GM12872 (cell line): ENCODE measurements around the gene CAMTA1.

Source experiments
- TF ChIP-seq, protein P1 (sequence below): IDR thresholded peaks from 3 replicates; pipeline ENCODE4 v1.5.1; 2011; ENCODE audit warnings: low read depth, mild to moderate bottlenecking, low read length, moderate library complexity; ENCODE audit not compliant: insufficient read depth

CAMTA1 gene

GRCh38 chr1:6961289-6961688 lies 176.0 kb downstream of the CAMTA1 start:
- TF ChIP-seq, protein P1, sequence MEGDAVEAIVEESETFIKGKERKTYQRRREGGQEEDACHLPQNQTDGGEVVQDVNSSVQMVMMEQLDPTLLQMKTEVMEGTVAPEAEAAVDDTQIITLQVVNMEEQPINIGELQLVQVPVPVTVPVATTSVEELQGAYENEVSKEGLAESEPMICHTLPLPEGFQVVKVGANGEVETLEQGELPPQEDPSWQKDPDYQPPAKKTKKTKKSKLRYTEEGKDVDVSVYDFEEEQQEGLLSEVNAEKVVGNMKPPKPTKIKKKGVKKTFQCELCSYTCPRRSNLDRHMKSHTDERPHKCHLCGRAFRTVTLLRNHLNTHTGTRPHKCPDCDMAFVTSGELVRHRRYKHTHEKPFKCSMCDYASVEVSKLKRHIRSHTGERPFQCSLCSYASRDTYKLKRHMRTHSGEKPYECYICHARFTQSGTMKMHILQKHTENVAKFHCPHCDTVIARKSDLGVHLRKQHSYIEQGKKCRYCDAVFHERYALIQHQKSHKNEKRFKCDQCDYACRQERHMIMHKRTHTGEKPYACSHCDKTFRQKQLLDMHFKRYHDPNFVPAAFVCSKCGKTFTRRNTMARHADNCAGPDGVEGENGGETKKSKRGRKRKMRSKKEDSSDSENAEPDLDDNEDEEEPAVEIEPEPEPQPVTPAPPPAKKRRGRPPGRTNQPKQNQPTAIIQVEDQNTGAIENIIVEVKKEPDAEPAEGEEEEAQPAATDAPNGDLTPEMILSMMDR, result no peak

GRCh38 chr1:6961905-6962477 lies 176.7 kb downstream of the CAMTA1 start:
- TF ChIP-seq, protein P1, result no peak

GRCh38 chr1:6962478-6962995 lies 177.3 kb downstream of the CAMTA1 start:
- TF ChIP-seq, protein P1, result no peak

- TF ChIP-seq, protein P1, result no peak
These were observed 178.0 kb downstream of the CAMTA1 start for GRCh38 chr1:6962996-6963911.

DNA sequence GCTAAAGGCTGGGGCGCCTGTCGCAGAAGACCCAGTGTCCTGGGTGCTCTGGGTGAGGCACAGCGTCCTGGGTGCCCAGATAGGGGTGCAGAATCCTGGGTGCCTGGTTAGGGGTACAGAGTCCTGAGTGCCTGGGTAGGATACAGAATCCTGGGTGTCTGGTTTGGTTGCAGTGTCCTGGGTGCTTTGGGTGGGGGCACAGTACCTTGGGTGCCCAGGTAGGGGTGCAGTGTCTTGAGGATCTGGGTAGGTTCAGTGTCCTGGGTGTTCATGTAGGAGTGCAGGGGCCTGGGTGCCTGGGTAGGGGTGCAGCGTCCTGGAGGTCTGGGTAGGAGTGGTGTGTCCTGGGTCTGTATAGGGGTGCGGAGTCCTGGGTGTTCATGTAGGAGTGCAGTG lies 178.7 kb downstream of the CAMTA1 start:
- TF ChIP-seq, protein P1, result no peak

GRCh38 chr1:6965083-6965934 lies 180.1 kb downstream of the CAMTA1 start:
- TF ChIP-seq, protein P1, result no peak

DNA sequence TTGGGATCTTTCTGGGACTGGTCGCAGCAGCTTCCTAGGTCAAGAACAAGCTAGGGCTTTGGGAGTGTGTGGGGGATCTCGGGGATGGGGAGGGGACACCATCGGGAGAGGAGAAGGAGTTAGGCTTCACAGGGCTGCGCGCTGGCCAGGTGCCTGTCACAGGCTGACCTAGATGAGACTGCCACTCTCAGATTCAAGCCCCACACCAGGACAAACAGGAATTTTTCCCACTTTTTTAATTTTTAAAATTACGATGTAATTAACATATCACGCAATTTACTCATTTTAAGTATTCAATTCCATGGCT lies 180.6 kb downstream of the CAMTA1 start:
- TF ChIP-seq, protein P1, result no peak
